BE2C (cell line): ENCODE data around the gene DOCK1.

Experiments
- DNase-seq: peaks from one replicate; pipeline ENCODE4 v3.0.0-alpha.2; 2020
- H3K27me3 ChIP-seq: fragments of 250-450 bp; sonication (Bioruptor Pico); 2 replicates; pipeline ENCODE4 v1.5.1; 2020; ENCODE audit warnings: mild to moderate bottlenecking
- H3K36me3 ChIP-seq: fragments of 250-450 bp; sonication (Bioruptor Pico); 2 replicates; pipeline ENCODE4 v1.5.1; 2020; ENCODE audit warnings: mild to moderate bottlenecking
- H3K4me1 ChIP-seq: fragments of 250-450 bp; sonication (Bioruptor Pico); 2 replicates; pipeline ENCODE4 v1.5.1; 2020
- H3K4me3 ChIP-seq: 2 replicates; pipeline ENCODE4 v1.5.1; 2011; ENCODE audit warnings: low read depth, low read length
- H3K9me3 ChIP-seq: fragments of 250-450 bp; sonication (Bioruptor Pico); 2 replicates; pipeline ENCODE4 v1.5.1; 2020
- TF ChIP-seq, protein P1 (sequence below): IDR thresholded peaks from 2 replicates; pipeline ENCODE4 v1.5.1; 2012; ENCODE audit warnings: mild to moderate bottlenecking, low read depth, low read length

Gene DOCK1

DNA sequence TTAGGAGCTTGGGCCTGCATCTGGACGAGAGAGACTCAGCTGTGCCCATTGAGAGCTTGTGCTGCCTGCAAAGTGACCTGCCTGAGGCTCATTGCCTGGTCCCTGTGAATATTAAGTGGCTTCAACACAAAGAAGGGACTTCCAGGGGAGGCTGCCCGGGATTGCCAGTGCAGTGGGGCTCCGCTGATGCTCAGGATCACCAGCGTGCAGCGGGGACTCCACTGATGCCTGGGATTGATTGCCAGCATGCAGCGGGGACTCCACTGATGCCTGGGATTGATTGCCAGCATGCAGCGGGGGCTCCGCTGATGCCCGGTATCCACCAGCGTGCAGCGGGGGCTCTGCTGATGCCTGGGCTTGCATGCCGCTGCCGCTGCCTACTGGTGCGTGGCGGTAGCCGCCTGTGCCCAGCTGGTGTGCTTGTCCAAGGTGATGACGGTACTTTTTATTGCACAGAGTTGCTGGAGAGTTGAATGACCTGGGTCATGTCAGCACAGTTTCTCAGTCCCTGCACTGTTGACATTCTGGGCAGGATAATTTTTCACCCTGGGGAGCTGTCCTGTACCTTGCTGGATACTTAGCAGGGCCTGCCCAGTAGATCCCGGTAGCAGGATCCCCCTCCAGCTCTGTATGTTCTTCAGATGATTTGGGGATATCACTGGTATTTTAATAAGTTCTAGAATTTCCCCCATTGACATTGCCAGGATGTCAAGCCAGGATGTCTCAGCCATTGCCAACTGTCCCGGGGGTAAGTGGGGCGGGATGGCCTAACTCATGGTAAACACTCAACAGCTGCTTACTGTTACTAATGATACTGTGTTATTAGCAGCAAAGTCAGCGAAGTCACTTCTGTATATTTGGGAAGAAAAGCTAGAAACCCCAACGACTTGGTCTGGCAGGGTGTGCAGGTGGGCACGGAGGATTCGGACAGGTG is 13.0 kb downstream of the DOCK1 start:
- DNase-seq = no peak
- Histone ChIP-seq H3K4me1 (no peaks in the 10 kb centered on the region), H3K27me3 (no peaks in the 10 kb centered on the region), H3K9me3 (no peaks in the 10 kb centered on the region), H3K36me3 (no peaks in the 10 kb centered on the region), H3K4me3 (no peak overlapping the region)
- TF ChIP-seq, protein P1, sequence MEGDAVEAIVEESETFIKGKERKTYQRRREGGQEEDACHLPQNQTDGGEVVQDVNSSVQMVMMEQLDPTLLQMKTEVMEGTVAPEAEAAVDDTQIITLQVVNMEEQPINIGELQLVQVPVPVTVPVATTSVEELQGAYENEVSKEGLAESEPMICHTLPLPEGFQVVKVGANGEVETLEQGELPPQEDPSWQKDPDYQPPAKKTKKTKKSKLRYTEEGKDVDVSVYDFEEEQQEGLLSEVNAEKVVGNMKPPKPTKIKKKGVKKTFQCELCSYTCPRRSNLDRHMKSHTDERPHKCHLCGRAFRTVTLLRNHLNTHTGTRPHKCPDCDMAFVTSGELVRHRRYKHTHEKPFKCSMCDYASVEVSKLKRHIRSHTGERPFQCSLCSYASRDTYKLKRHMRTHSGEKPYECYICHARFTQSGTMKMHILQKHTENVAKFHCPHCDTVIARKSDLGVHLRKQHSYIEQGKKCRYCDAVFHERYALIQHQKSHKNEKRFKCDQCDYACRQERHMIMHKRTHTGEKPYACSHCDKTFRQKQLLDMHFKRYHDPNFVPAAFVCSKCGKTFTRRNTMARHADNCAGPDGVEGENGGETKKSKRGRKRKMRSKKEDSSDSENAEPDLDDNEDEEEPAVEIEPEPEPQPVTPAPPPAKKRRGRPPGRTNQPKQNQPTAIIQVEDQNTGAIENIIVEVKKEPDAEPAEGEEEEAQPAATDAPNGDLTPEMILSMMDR = no peak

DNA sequence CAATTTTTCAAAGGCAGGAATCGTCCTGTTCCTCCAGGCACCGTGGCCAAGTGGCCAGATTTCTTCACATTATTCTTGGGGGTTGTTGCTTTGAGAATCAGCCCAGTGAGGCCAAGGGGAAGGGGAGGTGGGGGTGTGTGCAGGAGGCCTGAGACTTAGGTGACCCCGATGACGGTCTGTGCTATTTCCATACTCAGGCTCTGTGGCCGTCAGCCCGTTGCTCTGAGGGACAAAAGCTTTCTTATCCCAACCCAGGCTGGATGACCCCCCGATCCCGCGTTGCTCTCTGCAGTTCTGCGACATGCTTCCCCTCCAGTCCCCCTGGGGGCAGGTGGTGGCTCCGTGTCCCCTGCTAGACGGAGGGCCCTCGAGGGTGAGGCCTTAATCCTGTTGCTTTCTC is 14.2 kb downstream of the DOCK1 start:
- H3K4me3 ChIP-seq = no peak overlapping the region
- no peaks in the 10 kb centered on the region for H3K27me3 ChIP-seq
- no peaks in the 10 kb centered on the region for H3K36me3 ChIP-seq
- TF ChIP-seq, protein P1 = no peak
- DNase-seq = no peak
- H3K9me3 ChIP-seq = no peaks in the 10 kb centered on the region
- H3K4me1 ChIP-seq = no peaks in the 10 kb centered on the region

DNA sequence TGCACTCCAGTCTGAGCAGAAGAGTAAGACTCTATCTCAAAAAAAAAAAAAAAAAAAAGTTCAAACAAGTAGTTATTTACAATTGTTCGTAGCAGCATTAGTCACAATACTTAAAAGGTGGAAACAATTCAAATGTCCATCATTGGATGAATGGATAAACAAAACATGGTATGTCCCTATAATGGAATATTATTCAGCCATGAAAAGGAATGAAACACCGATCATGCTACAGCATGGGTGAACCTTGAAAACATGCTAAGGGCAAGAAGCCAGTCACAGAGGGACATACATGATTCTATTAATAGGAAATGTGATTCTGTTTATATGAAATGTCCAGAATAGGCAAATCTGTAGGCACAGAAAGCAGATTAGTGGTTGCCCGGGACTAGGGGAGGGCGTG is 15.9 kb downstream of the DOCK1 start:
- no peaks in the 10 kb centered on the region for H3K4me1 ChIP-seq
- no peaks in the 10 kb centered on the region for H3K36me3 ChIP-seq
- TF ChIP-seq, protein P1 = no peak
- no peaks in the 10 kb centered on the region for H3K9me3 ChIP-seq
- no peaks in the 10 kb centered on the region for H3K27me3 ChIP-seq
- no peak overlapping the region for H3K4me3 ChIP-seq
- DNase-seq = no peak

DNA sequence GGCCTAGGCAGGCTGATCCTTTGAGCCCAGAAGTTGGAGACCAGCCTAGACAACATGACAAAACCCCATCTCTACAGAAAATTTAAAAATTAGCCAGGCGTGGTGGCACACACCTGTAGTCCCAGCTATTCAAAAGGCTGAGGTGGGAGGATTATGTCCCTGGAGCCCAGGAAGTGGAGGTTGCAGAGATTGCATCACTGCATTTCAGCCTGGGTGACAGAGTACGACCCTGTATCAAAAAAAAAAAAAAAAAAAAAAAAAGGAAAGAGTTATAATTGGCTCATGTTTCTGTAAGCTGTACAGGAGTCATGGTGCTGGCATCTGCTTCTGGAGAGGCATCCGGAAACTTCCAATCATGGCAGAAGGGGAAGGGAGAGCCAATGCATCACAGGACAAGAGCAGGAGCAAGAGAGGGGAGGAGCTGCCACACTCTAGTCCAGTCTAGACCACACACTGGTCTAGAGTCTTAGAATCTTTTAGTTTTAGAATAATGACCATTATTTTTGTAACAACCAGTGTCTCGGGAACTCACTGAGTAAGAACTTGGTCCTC is 16.8 kb downstream of the DOCK1 start:
- TF ChIP-seq, protein P1 = no peak
- no peak for DNase-seq
- H3K4me3 ChIP-seq = no peak overlapping the region
- no peaks in the 10 kb centered on the region for H3K36me3 ChIP-seq
- H3K27me3 ChIP-seq = no peaks in the 10 kb centered on the region
- H3K4me1 ChIP-seq = no peaks in the 10 kb centered on the region
- no peaks in the 10 kb centered on the region for H3K9me3 ChIP-seq

DNA sequence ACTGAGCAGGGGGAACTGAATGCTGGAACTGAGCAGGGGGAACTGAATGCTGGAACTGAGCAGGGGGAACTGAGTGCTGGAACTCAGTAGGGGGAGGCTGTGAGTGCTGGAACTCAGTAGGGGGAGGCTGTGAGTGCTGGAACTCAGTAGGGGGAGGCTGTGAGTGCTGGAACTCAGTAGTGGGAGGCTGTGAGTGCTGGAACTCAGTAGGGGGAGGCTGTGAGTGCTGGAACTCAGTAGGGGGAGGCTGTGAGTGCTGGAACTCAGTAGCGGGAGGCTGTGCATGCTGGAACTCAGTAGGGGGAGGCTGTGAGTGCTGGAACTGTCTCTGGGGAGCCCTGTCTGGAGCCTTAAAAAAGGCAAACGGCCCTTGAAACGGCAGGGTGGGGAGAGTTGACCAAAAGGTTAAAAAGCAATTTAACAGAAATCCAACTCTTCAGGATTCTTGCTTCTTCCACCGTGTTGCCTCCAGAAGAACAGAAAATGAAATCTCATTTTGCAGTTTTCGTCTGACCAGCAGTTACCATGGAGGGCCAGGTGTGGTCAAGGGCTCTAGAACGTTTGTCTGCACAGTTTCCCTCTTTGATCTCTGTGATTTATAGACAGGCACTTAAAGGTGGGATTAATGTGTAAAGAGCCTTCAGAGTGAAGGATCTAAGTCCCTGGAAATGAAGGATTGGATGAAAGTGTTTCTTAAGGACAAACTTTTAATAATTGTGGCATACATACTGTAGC is 19.1 kb downstream of the DOCK1 start:
- no peak for DNase-seq
- no peaks in the 10 kb centered on the region for H3K9me3 ChIP-seq
- TF ChIP-seq, protein P1 = no peak
- H3K4me1 ChIP-seq = no peaks in the 10 kb centered on the region
- no peak overlapping the region for H3K4me3 ChIP-seq
- H3K36me3 ChIP-seq = no peaks in the 10 kb centered on the region
- H3K27me3 ChIP-seq = no peaks in the 10 kb centered on the region

DNA sequence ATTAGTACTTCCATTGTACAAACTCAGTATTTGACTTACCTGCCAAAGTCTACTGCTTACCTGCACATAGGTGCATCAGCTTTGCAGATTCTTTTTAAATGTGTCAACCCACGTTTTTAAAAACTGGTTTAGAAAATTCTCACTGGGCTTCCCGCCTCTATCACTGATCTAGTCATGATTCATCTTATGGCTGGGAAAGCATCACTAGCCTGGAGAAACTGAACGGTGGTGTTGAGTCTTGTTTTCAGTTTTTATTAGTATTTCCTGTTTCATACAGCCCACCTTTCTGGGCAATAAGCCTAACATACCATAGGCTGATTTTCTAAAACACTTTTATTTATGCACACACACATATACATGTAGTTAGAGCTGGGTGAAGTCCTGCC is 19.7 kb downstream of the DOCK1 start:
- Histone ChIP-seq H3K4me1 (no peaks in the 10 kb centered on the region), H3K4me3 (no peak overlapping the region), H3K9me3 (no peaks in the 10 kb centered on the region), H3K36me3 (no peaks in the 10 kb centered on the region), H3K27me3 (no peaks in the 10 kb centered on the region)
- no peak for DNase-seq
- TF ChIP-seq, protein P1 = no peak
